ENCODE data around the gene SLC35D2. TPM values are rescaled to one million over a fixed set of nuclear protein-coding genes. Genes with fewer than 3 reads are reported as not detected.

The SLC35D2 gene
- total RNA-seq, 1 donor from 2014 or later, result 19.0 TPM

DNA sequence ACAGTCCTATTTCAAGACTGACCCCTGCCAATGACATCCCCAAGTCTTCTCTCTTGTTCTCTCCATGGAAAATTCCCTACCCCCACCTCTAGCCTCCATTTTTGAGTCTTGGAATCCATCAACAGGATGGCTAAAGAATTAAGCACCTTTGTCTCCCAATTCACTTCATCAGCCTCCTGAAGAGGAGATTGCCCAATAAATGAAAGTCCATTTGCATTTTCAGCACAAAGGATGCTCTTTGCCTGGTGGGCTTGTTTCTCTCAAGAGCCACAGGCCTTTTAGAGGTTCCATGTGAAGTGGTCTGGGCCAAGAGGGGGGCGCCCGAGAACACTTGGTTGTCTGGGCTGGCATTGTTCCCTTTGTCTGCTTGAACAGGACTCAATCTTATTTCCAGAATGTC is 94.1 kb downstream of the SLC35D2 start:
- no peak overlapping the region for H3K4me3 Mint-ChIP-seq
- peaks cover 12% of the 10 kb centered on the region for H3K9me3 Mint-ChIP-seq

DNA sequence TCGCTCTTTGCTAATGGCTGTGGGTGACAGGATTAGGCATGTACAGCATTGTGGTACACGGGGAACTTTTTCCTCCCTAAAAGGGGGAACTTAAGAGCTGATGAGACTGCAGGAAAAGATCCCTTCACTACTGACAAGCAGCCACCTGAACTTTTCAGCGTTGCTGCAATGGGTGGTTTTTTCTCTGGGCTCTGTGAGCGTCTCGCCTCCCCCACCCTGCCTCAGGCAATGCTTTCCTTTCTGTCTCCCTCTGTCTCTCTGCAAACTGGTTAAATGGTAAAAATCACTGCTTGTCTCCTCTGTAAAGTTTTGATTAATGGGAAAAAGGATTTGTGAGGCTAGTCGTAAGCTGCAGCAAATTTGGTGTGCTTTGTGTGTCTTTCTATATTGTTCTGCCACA is 101.9 kb downstream of the SLC35D2 start:
- Mint-ChIP-seq H3K4me3 (no peak overlapping the region), H3K9me3 (peaks cover 14% of the 10 kb centered on the region), H3K27me3 (ENCODE audit: low read depth) (no peaks in the 10 kb centered on the region), H3K27ac (ENCODE audit: unreplicated experiment) (no peak overlapping the region), H3K36me3 (ENCODE audit: low read depth) (peaks cover 11% of the 10 kb centered on the region), H3K4me1 (no peaks in the 10 kb centered on the region)
- TF ChIP-seq, protein P1, sequence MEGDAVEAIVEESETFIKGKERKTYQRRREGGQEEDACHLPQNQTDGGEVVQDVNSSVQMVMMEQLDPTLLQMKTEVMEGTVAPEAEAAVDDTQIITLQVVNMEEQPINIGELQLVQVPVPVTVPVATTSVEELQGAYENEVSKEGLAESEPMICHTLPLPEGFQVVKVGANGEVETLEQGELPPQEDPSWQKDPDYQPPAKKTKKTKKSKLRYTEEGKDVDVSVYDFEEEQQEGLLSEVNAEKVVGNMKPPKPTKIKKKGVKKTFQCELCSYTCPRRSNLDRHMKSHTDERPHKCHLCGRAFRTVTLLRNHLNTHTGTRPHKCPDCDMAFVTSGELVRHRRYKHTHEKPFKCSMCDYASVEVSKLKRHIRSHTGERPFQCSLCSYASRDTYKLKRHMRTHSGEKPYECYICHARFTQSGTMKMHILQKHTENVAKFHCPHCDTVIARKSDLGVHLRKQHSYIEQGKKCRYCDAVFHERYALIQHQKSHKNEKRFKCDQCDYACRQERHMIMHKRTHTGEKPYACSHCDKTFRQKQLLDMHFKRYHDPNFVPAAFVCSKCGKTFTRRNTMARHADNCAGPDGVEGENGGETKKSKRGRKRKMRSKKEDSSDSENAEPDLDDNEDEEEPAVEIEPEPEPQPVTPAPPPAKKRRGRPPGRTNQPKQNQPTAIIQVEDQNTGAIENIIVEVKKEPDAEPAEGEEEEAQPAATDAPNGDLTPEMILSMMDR (conservative IDR thresholded peaks at IDR 0.05), result no peak
- no peak for DNase-seq (ENCODE audit: low read depth, low spot score)

More for the DNA sequence above, 94.1 kb downstream of the SLC35D2 start:
- H3K4me1 Mint-ChIP-seq, result peaks cover 33% of the 10 kb centered on the region
- peak overlapping the region; percentile 70 for H3K27ac Mint-ChIP-seq (ENCODE audit: unreplicated experiment)
- TF ChIP-seq, protein P1 (conservative IDR thresholded peaks at IDR 0.05), result no peak
- H3K27me3 Mint-ChIP-seq (ENCODE audit: low read depth), result no peaks in the 10 kb centered on the region
- DNase-seq (ENCODE audit: low read depth, low spot score), result peak; percentile 22
- H3K36me3 Mint-ChIP-seq (ENCODE audit: low read depth), result peaks cover 14% of the 10 kb centered on the region

DNA sequence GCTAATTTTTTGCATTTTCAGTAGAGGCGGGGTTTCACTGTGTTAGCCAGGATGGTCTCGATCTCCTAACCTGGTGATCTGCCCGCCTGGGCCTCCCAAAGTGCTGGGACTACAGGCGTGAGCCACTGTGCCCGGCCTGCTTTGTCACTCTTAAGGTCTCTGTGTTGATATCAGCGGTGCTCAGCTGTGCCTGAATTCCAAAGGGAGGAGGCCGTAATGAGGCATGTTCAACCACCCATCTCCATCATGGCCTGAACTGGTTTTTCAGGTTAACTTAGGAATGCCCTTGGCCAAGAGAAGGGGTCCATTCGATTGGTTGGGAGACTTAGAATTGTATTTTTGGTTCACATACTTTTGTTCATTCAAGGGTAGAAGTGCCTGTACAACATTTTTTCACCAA is 103.6 kb downstream of the SLC35D2 start:
- Mint-ChIP-seq H3K27ac (ENCODE audit: unreplicated experiment) (no peak overlapping the region), H3K4me1 (no peaks in the 10 kb centered on the region), H3K4me3 (no peak overlapping the region), H3K36me3 (ENCODE audit: low read depth) (peaks cover 12% of the 10 kb centered on the region), H3K27me3 (ENCODE audit: low read depth) (no peaks in the 10 kb centered on the region), H3K9me3 (peaks cover 18% of the 10 kb centered on the region)
- TF ChIP-seq, protein P1 (conservative IDR thresholded peaks at IDR 0.05), result no peak
- no peak for DNase-seq (ENCODE audit: low read depth, low spot score)

DNA sequence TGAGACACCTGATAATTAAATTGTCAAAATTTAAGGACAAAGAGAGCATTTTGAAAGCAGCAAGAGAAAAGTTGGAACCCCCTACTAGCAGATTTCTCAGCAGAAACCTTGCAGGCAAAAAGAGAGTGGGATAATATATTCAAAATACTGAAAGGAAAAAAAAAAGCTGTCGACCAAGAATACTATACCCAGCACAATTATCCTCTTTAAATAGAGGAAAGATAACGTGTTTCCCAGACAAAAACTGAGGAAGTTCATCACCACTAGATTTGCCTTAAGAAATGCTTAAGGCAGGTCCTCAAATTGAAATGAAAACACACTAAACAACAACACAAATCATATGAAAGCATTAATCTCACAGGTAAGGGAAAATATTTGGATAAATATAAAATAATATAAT is 108.6 kb downstream of the SLC35D2 start:
- TF ChIP-seq, protein P1 (conservative IDR thresholded peaks at IDR 0.05), result no peak
- peaks cover 25% of the 10 kb centered on the region for H3K9me3 Mint-ChIP-seq

More for the DNA sequence above, 108.6 kb downstream of the SLC35D2 start:
- no peak overlapping the region for H3K27ac Mint-ChIP-seq (ENCODE audit: unreplicated experiment)
- no peaks in the 10 kb centered on the region for H3K27me3 Mint-ChIP-seq (ENCODE audit: low read depth)
- no peaks in the 10 kb centered on the region for H3K4me1 Mint-ChIP-seq
- DNase-seq (ENCODE audit: low read depth, low spot score), result no peak
- no peak overlapping the region for H3K4me3 Mint-ChIP-seq
- peaks cover 19% of the 10 kb centered on the region for H3K36me3 Mint-ChIP-seq (ENCODE audit: low read depth)

Other genes starting within 250 kb of the SLC35D2 start
- gene HSD17B3, start 81.5 kb downstream of the SLC35D2 start, total RNA-seq, result not detected in 2 replicates
- gene ZNF367, start 34.7 kb upstream of the SLC35D2 start, total RNA-seq, result 13.3 and 15.4 TPM in 2 replicates
- gene HABP4, start 66.5 kb upstream of the SLC35D2 start, total RNA-seq, result 24.2 and 24.7 TPM in 2 replicates
- gene CDC14B, start 236.1 kb upstream of the SLC35D2 start, total RNA-seq, result 29.2 and 30.5 TPM in 2 replicates

All from neural crest cell (in vitro differentiated cells).